ENCODE measurements around the gene LEMD3.

The LEMD3 gene

DNA sequence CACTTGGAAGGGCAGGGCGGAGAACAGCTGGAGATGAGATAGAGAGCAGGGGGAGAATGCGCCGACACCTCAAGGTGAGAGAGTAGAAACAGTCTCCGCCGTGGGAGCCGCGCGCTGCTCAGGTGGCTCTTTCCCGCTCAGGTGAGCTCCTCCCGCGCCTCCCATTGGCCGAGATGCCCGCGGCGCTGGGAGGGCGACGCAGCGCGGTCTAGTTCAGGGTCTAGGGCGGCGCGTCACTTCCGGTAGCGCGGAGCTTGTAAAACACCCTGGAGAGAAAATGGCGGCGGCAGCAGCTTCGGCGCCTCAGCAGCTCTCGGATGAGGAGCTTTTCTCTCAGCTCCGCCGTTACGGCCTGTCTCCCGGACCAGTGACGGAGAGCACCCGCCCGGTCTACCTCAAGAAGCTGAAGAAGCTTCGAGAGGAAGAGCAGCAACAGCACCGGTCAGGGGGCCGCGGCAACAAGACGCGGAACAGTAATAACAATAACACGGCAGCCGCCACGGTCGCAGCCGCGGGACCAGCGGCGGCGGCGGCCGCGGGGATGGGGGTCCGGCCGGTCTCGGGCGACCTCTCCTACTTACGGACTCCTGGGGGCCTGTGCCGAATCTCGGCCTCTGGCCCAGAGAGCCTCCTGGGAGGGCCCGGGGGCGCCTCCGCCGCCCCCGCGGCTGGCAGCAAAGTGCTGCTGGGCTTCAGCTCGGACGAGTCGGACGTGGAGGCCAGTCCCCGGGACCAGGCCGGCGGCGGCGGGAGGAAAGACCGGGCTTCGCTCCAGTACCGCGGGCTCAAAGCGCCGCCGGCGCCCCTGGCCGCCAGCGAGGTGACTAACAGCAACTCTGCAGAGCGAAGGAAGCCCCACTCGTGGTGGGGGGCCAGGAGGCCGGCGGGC is at the start of gene LEMD3:
Gene LEMD3 (plus strand): TSS at position 264 of the 889 bp plus-strand sequence. CDS start 14 bp downstream, at position 278.
- Histone ChIP-seq H3K36me3 (ENCODE audit: insufficient read depth, low read length) (no peaks in the 10 kb centered on the region), H3K9ac (ENCODE audit: low read depth, low read length) (peak within 1 kb of the TSS; percentile 96), H3K4me1 (ENCODE audit: insufficient read depth, low read length) (peaks cover 6% of the 10 kb centered on the region; the same call in 1 of the 2 replicates), H3K9me3 (ENCODE audit: control insufficient read depth, insufficient read depth, low read length) (no peaks in the 10 kb centered on the region)

DNA sequence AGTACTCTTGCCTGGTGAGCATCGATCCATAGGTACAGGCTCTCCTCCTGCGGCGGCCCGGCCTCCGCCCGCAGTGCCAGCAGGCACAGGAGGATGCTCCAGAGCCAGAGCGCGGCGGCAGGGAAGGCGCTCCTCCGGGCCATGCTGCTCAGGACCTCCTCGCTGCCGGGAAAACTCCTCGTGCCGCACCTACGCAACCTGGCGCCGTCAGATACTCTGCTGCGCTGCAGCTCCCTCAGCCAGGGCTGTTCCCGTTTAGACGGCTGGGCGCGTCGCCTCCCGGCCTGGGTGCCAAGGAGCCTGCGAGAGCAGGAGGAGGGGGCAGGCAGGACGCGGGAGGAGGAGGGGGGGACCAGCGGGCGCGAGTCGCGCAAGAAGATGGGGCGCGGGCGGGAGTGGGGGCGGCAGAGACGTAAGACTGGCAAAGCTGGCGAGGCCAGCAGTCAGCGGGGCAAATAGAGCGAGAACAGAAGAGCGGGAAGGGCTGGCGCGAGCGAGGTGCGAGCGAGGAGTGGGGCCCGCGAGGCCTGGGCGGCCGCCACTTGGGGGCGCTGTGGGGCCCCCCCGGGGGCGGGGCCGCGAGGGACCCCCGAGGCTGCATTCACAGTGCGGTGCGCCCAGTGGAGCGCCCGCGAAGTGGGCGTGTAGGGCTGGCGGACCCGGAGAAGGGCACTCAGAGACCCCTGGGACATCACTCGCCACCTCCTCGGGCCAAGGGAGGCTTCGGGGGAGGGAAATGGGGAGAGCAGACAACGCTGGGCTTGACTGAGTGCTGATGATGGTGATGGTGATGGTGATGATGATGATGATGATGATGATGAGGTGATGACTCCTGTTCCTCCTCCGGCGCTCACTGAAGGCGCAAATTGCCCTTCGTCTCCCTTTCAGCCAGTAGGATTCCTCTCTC is 48.1 kb upstream of the LEMD3 start, which contains the start of gene WIF1:
Gene WIF1 (minus strand): TSS at position 257 of the 907 bp plus-strand sequence. CDS start 114 bp downstream, at position 143.
- Histone ChIP-seq H3K9me3 (ENCODE audit: control insufficient read depth, insufficient read depth, low read length) (no peaks in the 10 kb centered on the region), H3K4me1 (ENCODE audit: insufficient read depth, low read length) (no peaks in the 10 kb centered on the region), H3K36me3 (ENCODE audit: insufficient read depth, low read length) (no peaks in the 10 kb centered on the region), H3K9ac (ENCODE audit: low read depth, low read length) (peak within 1 kb of the TSS; percentile 58; the same call in 1 of the 2 replicates)

DNA sequence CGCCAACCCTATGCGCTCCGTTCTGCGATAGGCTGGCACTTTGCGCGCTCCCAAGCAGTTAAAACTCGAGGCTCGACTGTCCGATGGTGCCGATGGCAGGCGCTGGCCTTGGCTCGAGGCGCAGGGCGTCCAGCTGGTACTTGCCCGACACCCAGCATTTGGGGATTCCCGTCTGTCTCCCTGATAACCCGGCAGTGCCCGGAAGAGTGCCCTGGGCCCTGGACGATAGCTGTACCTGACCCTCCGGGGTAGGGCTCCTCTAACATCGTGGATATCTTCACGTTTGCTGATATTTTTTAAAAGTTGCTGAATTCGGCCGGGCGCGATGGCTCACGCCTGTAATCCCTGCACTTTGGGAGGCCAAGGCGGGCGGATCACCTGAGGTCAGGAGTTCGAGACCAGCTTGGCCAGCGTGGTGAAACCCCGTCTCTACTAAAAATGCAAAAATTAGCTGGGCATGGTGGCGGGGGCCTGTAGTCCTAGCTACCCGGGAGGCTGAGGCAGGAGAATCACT is 47.4 kb upstream of the LEMD3 start:
- Histone ChIP-seq H3K4me1 (ENCODE audit: insufficient read depth, low read length) (no peaks in the 10 kb centered on the region), H3K36me3 (ENCODE audit: insufficient read depth, low read length) (no peaks in the 10 kb centered on the region), H3K9me3 (ENCODE audit: control insufficient read depth, insufficient read depth, low read length) (no peaks in the 10 kb centered on the region), H3K9ac (ENCODE audit: low read depth, low read length) (peak overlapping the region; percentile 58; the same call in 1 of the 2 replicates)

DNA sequence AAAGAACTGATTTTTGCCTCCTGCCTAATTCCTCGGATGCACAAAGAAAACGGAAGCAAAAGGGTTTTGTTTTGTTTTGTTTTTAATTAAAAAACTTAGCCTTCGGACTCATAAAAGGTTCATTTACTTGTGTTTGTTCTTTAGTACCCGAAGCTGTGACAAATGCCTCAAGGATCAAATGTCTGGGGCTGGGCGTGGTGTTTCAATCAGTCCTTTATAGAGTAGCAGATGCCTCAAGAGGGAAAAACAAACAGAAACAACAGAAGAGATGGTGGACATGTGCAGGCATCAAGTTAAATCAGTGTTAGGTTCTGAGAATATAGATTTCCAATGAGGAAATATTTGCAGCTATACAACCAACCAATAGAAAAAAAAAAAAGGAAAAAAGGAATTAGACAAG is 46.7 kb upstream of the LEMD3 start:
- Histone ChIP-seq H3K4me1 (ENCODE audit: insufficient read depth, low read length) (no peaks in the 10 kb centered on the region), H3K36me3 (ENCODE audit: insufficient read depth, low read length) (no peaks in the 10 kb centered on the region), H3K9me3 (ENCODE audit: control insufficient read depth, insufficient read depth, low read length) (no peaks in the 10 kb centered on the region), H3K9ac (ENCODE audit: low read depth, low read length) (no peak overlapping the region)

DNA sequence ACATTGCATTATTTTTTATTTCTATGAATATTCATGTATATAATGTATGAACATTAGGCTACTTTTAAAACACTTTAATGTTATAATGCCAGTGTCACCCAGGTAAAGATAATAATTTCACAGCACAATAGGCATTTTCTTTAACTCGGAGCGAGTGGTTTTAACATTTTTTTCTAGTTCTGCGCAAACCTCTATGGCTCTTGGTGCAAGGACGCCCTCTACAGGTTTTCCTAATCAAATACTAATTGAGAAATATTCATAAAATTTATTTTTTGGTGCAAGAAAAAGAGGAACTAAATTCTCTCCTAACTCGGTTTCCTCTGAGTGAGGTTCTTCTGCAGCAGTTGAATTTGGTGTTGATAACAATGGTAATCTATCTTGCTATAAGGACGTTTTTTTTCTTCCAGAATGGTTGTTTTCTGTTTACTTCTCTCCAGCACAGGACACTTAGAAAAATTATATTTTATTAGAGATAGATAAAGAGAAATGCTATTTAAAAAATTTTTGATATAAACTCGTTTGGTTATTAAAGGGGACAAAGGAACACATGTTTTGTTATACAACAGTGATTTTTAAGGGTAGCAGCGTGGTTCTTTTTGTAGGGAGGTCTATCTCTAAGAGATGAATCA is 45.8 kb upstream of the LEMD3 start:
- Histone ChIP-seq H3K4me1 (ENCODE audit: insufficient read depth, low read length) (no peaks in the 10 kb centered on the region), H3K9me3 (ENCODE audit: control insufficient read depth, insufficient read depth, low read length) (no peaks in the 10 kb centered on the region), H3K9ac (ENCODE audit: low read depth, low read length) (no peak overlapping the region)

DNA sequence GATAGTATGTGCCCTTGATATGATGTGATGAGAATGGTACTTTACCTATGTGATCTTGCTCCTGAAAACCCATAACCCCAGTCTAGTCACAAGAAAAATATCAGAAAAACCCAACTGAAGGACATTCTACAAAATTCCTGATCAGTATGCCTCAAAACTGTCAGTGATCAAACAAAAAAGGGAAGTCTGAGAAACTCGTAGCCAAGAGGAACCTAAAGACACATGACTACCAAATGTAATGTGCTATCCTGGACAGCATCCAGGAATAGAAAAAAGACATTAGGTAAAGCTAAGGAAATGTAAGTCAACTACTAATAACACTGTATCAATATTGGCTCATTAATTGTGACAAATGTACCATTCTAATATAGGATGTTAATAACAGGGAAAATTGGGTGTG is 44.1 kb upstream of the LEMD3 start:
- no peaks in the 10 kb centered on the region for H3K9me3 ChIP-seq (ENCODE audit: control insufficient read depth, insufficient read depth, low read length)
- H3K4me1 ChIP-seq (ENCODE audit: insufficient read depth, low read length): no peaks in the 10 kb centered on the region
- H3K9ac ChIP-seq (ENCODE audit: low read depth, low read length): no peak overlapping the region
- H3K36me3 ChIP-seq (ENCODE audit: insufficient read depth, low read length): no peaks in the 10 kb centered on the region

More for the DNA sequence above, 45.8 kb upstream of the LEMD3 start:
- H3K36me3 ChIP-seq (ENCODE audit: insufficient read depth, low read length): no peaks in the 10 kb centered on the region

DNA sequence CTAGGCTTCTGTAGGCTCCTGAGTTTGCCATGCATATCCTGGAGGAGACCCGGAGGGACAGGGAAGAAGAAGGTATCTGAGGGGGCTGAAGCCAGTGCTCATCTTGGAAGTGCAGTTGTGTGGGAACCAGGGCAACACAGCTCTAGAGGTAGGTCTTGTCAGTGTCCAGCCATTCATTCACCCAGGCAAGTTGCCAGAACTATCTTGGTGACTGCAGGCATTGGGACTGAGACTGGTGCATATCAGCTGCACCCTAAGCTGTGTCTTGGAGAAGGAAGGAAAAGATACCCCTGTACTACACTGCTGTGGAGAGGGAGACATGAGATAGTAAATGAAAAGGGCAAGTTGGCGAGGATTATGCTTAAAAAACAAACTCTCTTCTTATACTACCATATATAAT is 43.4 kb upstream of the LEMD3 start:
- Histone ChIP-seq H3K4me1 (ENCODE audit: insufficient read depth, low read length) (no peaks in the 10 kb centered on the region), H3K9me3 (ENCODE audit: control insufficient read depth, insufficient read depth, low read length) (no peaks in the 10 kb centered on the region), H3K9ac (ENCODE audit: low read depth, low read length) (no peak overlapping the region), H3K36me3 (ENCODE audit: insufficient read depth, low read length) (no peaks in the 10 kb centered on the region)

DNA sequence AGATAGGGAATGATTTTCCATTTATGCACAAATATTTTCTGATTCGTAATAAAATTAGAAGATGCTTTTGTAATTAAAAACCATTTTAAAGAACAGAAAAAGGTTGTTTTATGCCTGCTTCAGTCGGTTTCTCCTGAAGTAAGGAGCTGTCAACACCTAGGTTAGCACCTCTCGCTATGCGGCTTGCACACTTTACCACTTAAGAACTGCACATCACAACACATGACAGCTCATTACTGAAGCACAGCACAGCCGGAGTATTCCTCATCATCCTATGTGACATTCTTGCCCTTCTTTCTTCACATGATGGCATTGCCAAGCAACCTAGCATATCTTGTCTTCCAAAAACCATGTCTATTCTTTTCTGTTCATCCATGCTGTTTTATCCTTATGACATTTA is 42.9 kb upstream of the LEMD3 start:
- Histone ChIP-seq H3K4me1 (ENCODE audit: insufficient read depth, low read length) (no peaks in the 10 kb centered on the region), H3K9ac (ENCODE audit: low read depth, low read length) (no peak overlapping the region), H3K36me3 (ENCODE audit: insufficient read depth, low read length) (no peaks in the 10 kb centered on the region), H3K9me3 (ENCODE audit: control insufficient read depth, insufficient read depth, low read length) (no peaks in the 10 kb centered on the region)

DNA sequence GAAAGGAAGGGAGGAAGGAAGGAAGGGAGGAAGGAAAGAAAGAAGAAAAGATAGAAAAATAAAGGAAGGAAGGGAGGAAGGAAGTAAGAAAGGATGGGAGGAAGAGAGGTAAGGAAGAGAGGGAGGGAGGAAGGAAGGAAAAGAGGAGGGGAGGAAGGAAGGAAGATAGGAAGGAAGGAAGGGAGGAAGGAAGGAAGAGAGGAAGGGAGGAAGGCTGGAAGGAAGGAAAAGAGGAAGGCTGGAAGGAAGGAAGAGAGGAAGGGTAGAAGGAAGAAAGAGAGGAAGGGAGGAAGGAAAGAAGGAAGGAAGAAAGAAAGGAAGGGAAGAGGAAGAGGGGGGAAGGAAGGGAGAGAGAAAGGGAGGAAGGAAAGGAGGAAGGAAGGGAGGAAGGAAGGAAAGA is 35.5 kb upstream of the LEMD3 start:
- Histone ChIP-seq H3K9me3 (ENCODE audit: control insufficient read depth, insufficient read depth, low read length) (0 out of 2 replicates have a peak, but pooled peaks cover 3% of the 10 kb centered on the region), H3K9ac (ENCODE audit: low read depth, low read length) (no peak overlapping the region), H3K36me3 (ENCODE audit: insufficient read depth, low read length) (no peaks in the 10 kb centered on the region), H3K4me1 (ENCODE audit: insufficient read depth, low read length) (no peaks in the 10 kb centered on the region)

DNA sequence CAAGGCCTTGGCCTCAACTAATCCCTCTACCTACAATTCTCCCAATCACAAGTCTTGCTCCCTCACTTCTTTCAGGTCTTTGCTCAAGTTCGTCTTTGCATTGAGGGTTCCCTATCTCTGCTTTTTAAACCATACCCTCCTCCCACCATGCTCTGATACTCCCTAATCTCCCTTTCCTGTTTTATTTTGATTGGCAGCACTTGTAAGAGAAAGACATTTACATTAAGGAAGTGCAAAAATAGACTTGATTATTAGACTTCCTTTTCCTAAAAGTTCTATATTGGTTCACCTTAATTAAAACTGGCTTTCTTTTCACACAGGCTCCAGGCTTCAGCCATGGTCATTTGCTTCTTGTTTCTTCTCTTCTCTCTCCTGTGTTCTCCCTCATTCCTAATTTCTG is 30.0 kb upstream of the LEMD3 start:
- H3K36me3 ChIP-seq (ENCODE audit: insufficient read depth, low read length): no peaks in the 10 kb centered on the region
- H3K4me1 ChIP-seq (ENCODE audit: insufficient read depth, low read length): no peaks in the 10 kb centered on the region
- no peak overlapping the region for H3K9ac ChIP-seq (ENCODE audit: low read depth, low read length)
- 0 out of 2 replicates have a peak, but pooled peaks cover 3% of the 10 kb centered on the region for H3K9me3 ChIP-seq (ENCODE audit: control insufficient read depth, insufficient read depth, low read length)

DNA sequence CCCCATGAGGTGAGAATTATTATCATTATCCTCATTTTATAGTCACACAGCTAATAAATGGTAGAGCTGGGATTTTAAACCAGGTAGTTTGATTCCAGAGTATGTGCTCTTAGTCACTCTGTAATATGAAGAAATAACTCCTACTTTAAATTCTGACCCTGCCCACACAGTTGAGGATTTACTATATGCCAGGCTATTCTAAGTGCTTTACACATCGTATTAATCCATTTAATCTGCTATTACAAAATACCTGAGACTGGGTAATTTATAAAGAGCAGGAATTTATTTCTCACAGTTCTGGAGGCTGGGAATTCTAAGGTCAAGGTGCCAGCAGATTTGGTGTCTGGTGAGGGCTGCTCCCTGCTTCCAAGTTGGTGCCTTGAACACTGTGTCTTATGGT is 28.6 kb upstream of the LEMD3 start:
- Histone ChIP-seq H3K9me3 (ENCODE audit: control insufficient read depth, insufficient read depth, low read length) (0 out of 2 replicates have a peak, but pooled peaks cover 3% of the 10 kb centered on the region), H3K9ac (ENCODE audit: low read depth, low read length) (no peak overlapping the region), H3K36me3 (ENCODE audit: insufficient read depth, low read length) (no peaks in the 10 kb centered on the region), H3K4me1 (ENCODE audit: insufficient read depth, low read length) (no peaks in the 10 kb centered on the region)

DNA sequence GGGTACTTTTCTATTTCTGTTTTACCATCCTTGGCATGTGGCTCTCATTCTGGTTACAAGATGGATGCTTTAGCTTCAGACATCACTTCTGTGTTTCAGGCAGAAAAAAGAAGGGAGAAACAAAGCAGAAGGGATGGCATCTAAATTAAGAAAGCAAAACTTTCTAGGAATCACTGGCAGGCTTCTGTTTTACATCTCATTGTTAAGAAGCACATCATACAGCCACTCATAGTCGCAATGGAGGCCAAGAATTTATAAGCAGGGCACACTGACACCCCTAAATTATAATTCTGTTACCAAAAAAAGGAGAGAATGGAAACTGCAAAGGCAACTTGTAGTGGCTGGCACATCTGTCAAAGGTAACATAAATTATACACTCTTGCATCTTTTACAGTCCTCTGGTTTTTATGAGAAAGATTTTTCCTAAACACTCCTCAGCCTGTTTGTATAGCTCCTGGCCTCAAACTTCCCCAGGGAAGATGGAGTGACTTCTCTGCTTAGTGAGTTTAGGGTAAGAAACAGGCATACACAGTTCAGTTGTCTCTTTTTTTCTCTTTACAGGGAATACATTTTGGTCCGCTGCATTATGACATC is 22.0 kb upstream of the LEMD3 start:
- H3K4me1 ChIP-seq (ENCODE audit: insufficient read depth, low read length): no peaks in the 10 kb centered on the region
- H3K9ac ChIP-seq (ENCODE audit: low read depth, low read length): no peak overlapping the region
- no peaks in the 10 kb centered on the region for H3K9me3 ChIP-seq (ENCODE audit: control insufficient read depth, insufficient read depth, low read length)
- H3K36me3 ChIP-seq (ENCODE audit: insufficient read depth, low read length): no peaks in the 10 kb centered on the region

DNA sequence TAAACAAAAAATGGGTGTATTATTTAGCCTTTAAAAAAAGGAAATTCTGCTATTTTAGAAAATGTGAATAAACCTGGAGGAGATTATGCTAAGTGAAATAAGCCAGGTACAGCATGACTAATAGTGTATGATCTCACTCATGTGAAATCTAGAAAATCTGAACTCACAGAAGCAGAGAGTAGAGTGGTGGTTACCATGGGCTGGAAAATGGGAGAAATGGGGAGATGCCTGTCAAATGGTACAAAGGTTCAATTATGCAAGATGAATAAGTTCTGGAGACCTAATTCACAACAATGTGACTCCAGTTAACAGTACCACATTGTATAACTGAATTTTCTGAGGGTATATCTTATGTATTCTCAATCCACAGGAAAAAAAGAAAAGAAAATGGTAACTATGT is 17.4 kb upstream of the LEMD3 start:
- Histone ChIP-seq H3K9me3 (ENCODE audit: control insufficient read depth, insufficient read depth, low read length) (no peaks in the 10 kb centered on the region), H3K4me1 (ENCODE audit: insufficient read depth, low read length) (peaks cover 9% of the 10 kb centered on the region; the same call in 1 of the 2 replicates), H3K36me3 (ENCODE audit: insufficient read depth, low read length) (no peaks in the 10 kb centered on the region), H3K9ac (ENCODE audit: low read depth, low read length) (no peak overlapping the region)

All from ES-I3 (cell line).